ENCODE results near the gene TBC1D22A. TPM values are rescaled to one million over a fixed set of nuclear protein-coding genes. Genes with fewer than 3 reads are reported as not detected.

Gene TBC1D22A
- total RNA-seq, 1 experiment from 2014 or later = 8.2 TPM

GRCh38 chr22:47201996-47202818 lies 439.8 kb downstream of the TBC1D22A start:
- no peak for DNase-seq
- Histone ChIP-seq H3K4me3 (ENCODE audit: insufficient read depth, low read depth, low read length) (no peak overlapping the region), H3K27me3 (ENCODE audit: control insufficient read depth, insufficient read depth, low read length) (no peaks in the 10 kb centered on the region)

GRCh38 chr22:47202819-47203553 lies 440.5 kb downstream of the TBC1D22A start:
- H3K4me3 ChIP-seq (ENCODE audit: insufficient read depth, low read depth, low read length) = no peak overlapping the region
- H3K27me3 ChIP-seq (ENCODE audit: control insufficient read depth, insufficient read depth, low read length) = no peaks in the 10 kb centered on the region
- H3K36me3 ChIP-seq (replicated peaks; ENCODE audit: control insufficient read depth, insufficient read depth, low read length) = no peaks in the 10 kb centered on the region
- no peak for DNase-seq

More at GRCh38 chr22:47201996-47202818, 439.8 kb downstream of the TBC1D22A start:
- H3K36me3 ChIP-seq (replicated peaks; ENCODE audit: control insufficient read depth, insufficient read depth, low read length) = no peaks in the 10 kb centered on the region

GRCh38 chr22:47203554-47203991 lies 441.1 kb downstream of the TBC1D22A start:
- Histone ChIP-seq H3K4me3 (ENCODE audit: insufficient read depth, low read depth, low read length) (no peak overlapping the region), H3K27me3 (ENCODE audit: control insufficient read depth, insufficient read depth, low read length) (no peaks in the 10 kb centered on the region), H3K36me3 (replicated peaks; ENCODE audit: control insufficient read depth, insufficient read depth, low read length) (no peaks in the 10 kb centered on the region)
- DNase-seq = no peak

GRCh38 chr22:47204002-47204979 lies 441.8 kb downstream of the TBC1D22A start:
- Histone ChIP-seq H3K4me3 (ENCODE audit: insufficient read depth, low read depth, low read length) (no peak overlapping the region), H3K27me3 (ENCODE audit: control insufficient read depth, insufficient read depth, low read length) (no peaks in the 10 kb centered on the region), H3K36me3 (replicated peaks; ENCODE audit: control insufficient read depth, insufficient read depth, low read length) (no peaks in the 10 kb centered on the region)
- DNase-seq = no peak

GRCh38 chr22:47205081-47205491 lies 442.6 kb downstream of the TBC1D22A start:
- Histone ChIP-seq H3K4me3 (ENCODE audit: insufficient read depth, low read depth, low read length) (no peak overlapping the region), H3K36me3 (replicated peaks; ENCODE audit: control insufficient read depth, insufficient read depth, low read length) (no peaks in the 10 kb centered on the region), H3K27me3 (ENCODE audit: control insufficient read depth, insufficient read depth, low read length) (no peaks in the 10 kb centered on the region)
- DNase-seq = no peak

GRCh38 chr22:47205554-47205953 lies 443.1 kb downstream of the TBC1D22A start:
- no peaks in the 10 kb centered on the region for H3K27me3 ChIP-seq (ENCODE audit: control insufficient read depth, insufficient read depth, low read length)
- no peak overlapping the region for H3K4me3 ChIP-seq (ENCODE audit: insufficient read depth, low read depth, low read length)
- DNase-seq = no peak
- H3K36me3 ChIP-seq (replicated peaks; ENCODE audit: control insufficient read depth, insufficient read depth, low read length) = no peaks in the 10 kb centered on the region

- Histone ChIP-seq H3K36me3 (replicated peaks; ENCODE audit: control insufficient read depth, insufficient read depth, low read length) (no peaks in the 10 kb centered on the region), H3K4me3 (ENCODE audit: insufficient read depth, low read depth, low read length) (no peak overlapping the region), H3K27me3 (ENCODE audit: control insufficient read depth, insufficient read depth, low read length) (no peaks in the 10 kb centered on the region)
- no peak for DNase-seq
Observed at GRCh38 chr22:47206164-47206563, 443.7 kb downstream of the TBC1D22A start.

GRCh38 chr22:47206666-47207218 lies 444.3 kb downstream of the TBC1D22A start:
- Histone ChIP-seq H3K27me3 (ENCODE audit: control insufficient read depth, insufficient read depth, low read length) (no peaks in the 10 kb centered on the region), H3K36me3 (replicated peaks; ENCODE audit: control insufficient read depth, insufficient read depth, low read length) (no peaks in the 10 kb centered on the region), H3K4me3 (ENCODE audit: insufficient read depth, low read depth, low read length) (no peak overlapping the region)
- no peak for DNase-seq

GRCh38 chr22:47207387-47207786 lies 444.9 kb downstream of the TBC1D22A start:
- H3K27me3 ChIP-seq (ENCODE audit: control insufficient read depth, insufficient read depth, low read length) = no peaks in the 10 kb centered on the region
- H3K4me3 ChIP-seq (ENCODE audit: insufficient read depth, low read depth, low read length) = no peak overlapping the region
- DNase-seq = no peak
- H3K36me3 ChIP-seq (replicated peaks; ENCODE audit: control insufficient read depth, insufficient read depth, low read length) = no peaks in the 10 kb centered on the region

GRCh38 chr22:47207846-47208554 lies 445.6 kb downstream of the TBC1D22A start:
- H3K36me3 ChIP-seq (replicated peaks; ENCODE audit: control insufficient read depth, insufficient read depth, low read length) = no peaks in the 10 kb centered on the region
- H3K4me3 ChIP-seq (ENCODE audit: insufficient read depth, low read depth, low read length) = no peak overlapping the region
- H3K27me3 ChIP-seq (ENCODE audit: control insufficient read depth, insufficient read depth, low read length) = no peaks in the 10 kb centered on the region
- no peak for DNase-seq

GRCh38 chr22:47208630-47209029 lies 446.2 kb downstream of the TBC1D22A start:
- no peak for DNase-seq
- Histone ChIP-seq H3K36me3 (replicated peaks; ENCODE audit: control insufficient read depth, insufficient read depth, low read length) (no peaks in the 10 kb centered on the region), H3K27me3 (ENCODE audit: control insufficient read depth, insufficient read depth, low read length) (no peaks in the 10 kb centered on the region), H3K4me3 (ENCODE audit: insufficient read depth, low read depth, low read length) (no peak overlapping the region)

- H3K36me3 ChIP-seq (replicated peaks; ENCODE audit: control insufficient read depth, insufficient read depth, low read length) = no peaks in the 10 kb centered on the region
- no peak overlapping the region for H3K4me3 ChIP-seq (ENCODE audit: insufficient read depth, low read depth, low read length)
- no peak for DNase-seq
- no peaks in the 10 kb centered on the region for H3K27me3 ChIP-seq (ENCODE audit: control insufficient read depth, insufficient read depth, low read length)
Observed at GRCh38 chr22:47209040-47209514, 446.6 kb downstream of the TBC1D22A start.

- DNase-seq = no peak
Observed at GRCh38 chr22:47209547-47210023, 447.1 kb downstream of the TBC1D22A start.

More at GRCh38 chr22:47209547-47210023, 447.1 kb downstream of the TBC1D22A start:
- H3K36me3 ChIP-seq (replicated peaks; ENCODE audit: control insufficient read depth, insufficient read depth, low read length) = no peaks in the 10 kb centered on the region
- H3K27me3 ChIP-seq (ENCODE audit: control insufficient read depth, insufficient read depth, low read length) = no peaks in the 10 kb centered on the region
- no peak overlapping the region for H3K4me3 ChIP-seq (ENCODE audit: insufficient read depth, low read depth, low read length)
